Naive B cell (primary cell): ENCODE results near the gene C1QTNF12. TPM values are rescaled to one million over a fixed set of nuclear protein-coding genes. Genes with fewer than 3 reads are reported as not detected.
A peak's percentile ranks its signal among the peaks of the same experiment; 100 is the strongest.

Source experiments
- ATAC-seq, 2 donors: fragments of 150-1000 bp; cut with Tn5 transposase; 2 replicates each; pipeline ENCODE4 v1.10.0; 2021; ENCODE audit warnings: low read depth in 2 of 2, mild to moderate bottlenecking in 2 of 2, moderate library complexity in 2 of 2
- DNase-seq: peaks from one replicate; pipeline ENCODE4 v3.0.0; 2022
- H3K27ac Mint-ChIP-seq, 6 donors: one replicate each; pipeline ENCODE4 v1.8.0; 2020 to 2022; ENCODE audit warnings: mild to moderate bottlenecking in 6 of 6, mixed read lengths in 6 of 6, moderate library complexity in 5 of 6, inconsistent platforms in 2 of 6
- H3K27me3 Mint-ChIP-seq, 3 donors: one replicate each; pipeline ENCODE4 v1.8.0; 2021 to 2022; ENCODE audit warnings: mixed read lengths in 3 of 3, mild to moderate bottlenecking in 1 of 3
- H3K36me3 Mint-ChIP-seq, 2 donors: one replicate each; pipeline ENCODE4 v1.8.0; 2020 to 2022; ENCODE audit warnings: mixed read lengths in 2 of 2, inconsistent platforms in 1 of 2, mild to moderate bottlenecking in 1 of 2
- H3K4me1 Mint-ChIP-seq, 3 donors: one replicate each; pipeline ENCODE4 v1.8.0; 2020 to 2022; ENCODE audit warnings: mixed read lengths in 3 of 3, inconsistent platforms in 1 of 3, mild to moderate bottlenecking in 1 of 3, moderate library complexity in 1 of 3
- H3K4me3 Mint-ChIP-seq, 8 donors: one replicate each; pipeline ENCODE4 v1.8.0; 2020 to 2022; ENCODE audit warnings: mild to moderate bottlenecking in 8 of 8, mixed read lengths in 8 of 8, moderate library complexity in 8 of 8, inconsistent platforms in 2 of 8
- H3K9me3 Mint-ChIP-seq, 7 donors: one replicate each; pipeline ENCODE4 v1.8.0; 2020 to 2022; ENCODE audit warnings: mixed read lengths in 7 of 7, mild to moderate bottlenecking in 5 of 7, inconsistent platforms in 2 of 7, moderate library complexity in 1 of 7
- polyA plus RNA-seq, 6 donors: library from polyadenylated mRNA; unstranded; fragments of 300-500 nt; fragmentation: Illumina TruSeq; gene quantifications; one replicate each; pipeline ENCODE4 v1.2.3, GENCODE V29; 2021; ENCODE audit warnings: low read depth in 6 of 6

The C1QTNF12 gene
- polyA plus RNA-seq, 6 donors from 2014 or later = not detected

GRCh38 chr1:1260843-1261560 lies 14.5 kb upstream of the C1QTNF12 start:
- H3K27me3 Mint-ChIP-seq = no peaks in the 10 kb centered on the region
- peak overlapping the region in 5 of 8 donors; percentile 27 to 52 (median 35) for H3K4me3 Mint-ChIP-seq
- no peak for DNase-seq
- peaks cover 0 to 3% (median 0%) of the 10 kb centered on the region in 7 donors for H3K9me3 Mint-ChIP-seq
- ATAC-seq = no peak
- H3K27ac Mint-ChIP-seq = peak overlapping the region in 4 of 6 donors; percentile 71 to 90 (median 82)
- peaks cover 5 to 8% of the 10 kb centered on the region in 2 donors for H3K36me3 Mint-ChIP-seq
- H3K4me1 Mint-ChIP-seq = peaks cover 26 to 37% (median 32%) of the 10 kb centered on the region in 3 donors

GRCh38 chr1:1259951-1260600 lies 13.6 kb upstream of the C1QTNF12 start:
- Mint-ChIP-seq H3K36me3 (peaks cover 5 to 8% of the 10 kb centered on the region in 2 donors), H3K27me3 (no peaks in the 10 kb centered on the region), H3K4me3 (peak overlapping the region in 4 of 8 donors; percentile 27 to 76 (median 42)), H3K4me1 (peaks cover 22 to 32% (median 29%) of the 10 kb centered on the region in 3 donors), H3K27ac (peak overlapping the region; percentile 12 to 94 (median 74)), H3K9me3 (peaks cover 0 to 3% (median 0%) of the 10 kb centered on the region in 7 donors)
- ATAC-seq (peak; percentile 60 to 65), DNase-seq (no peak)

GRCh38 chr1:1259540-1259939 lies 13.0 kb upstream of the C1QTNF12 start:
- Mint-ChIP-seq H3K36me3 (peaks cover 5 to 8% of the 10 kb centered on the region in 2 donors), H3K27me3 (no peaks in the 10 kb centered on the region), H3K4me3 (no peak overlapping the region), H3K4me1 (peaks cover 19 to 29% (median 29%) of the 10 kb centered on the region in 3 donors), H3K9me3 (peaks cover 0 to 3% (median 0%) of the 10 kb centered on the region in 7 donors), H3K27ac (peak overlapping the region in 3 of 6 donors; percentile 31 to 80 (median 71))
- ATAC-seq (no peak), DNase-seq (no peak)

GRCh38 chr1:1259119-1259488 lies 12.6 kb upstream of the C1QTNF12 start:
- peaks cover 5 to 8% of the 10 kb centered on the region in 2 donors for H3K36me3 Mint-ChIP-seq
- H3K4me1 Mint-ChIP-seq = peaks cover 19 to 29% (median 29%) of the 10 kb centered on the region in 3 donors
- H3K9me3 Mint-ChIP-seq = peaks cover 0 to 3% (median 0%) of the 10 kb centered on the region in 7 donors
- H3K27me3 Mint-ChIP-seq = no peaks in the 10 kb centered on the region
- ATAC-seq (no peak), DNase-seq (no peak)
- H3K4me3 Mint-ChIP-seq = no peak overlapping the region
- H3K27ac Mint-ChIP-seq = peak overlapping the region in 2 of 6 donors; percentile 28 to 31

- Mint-ChIP-seq H3K4me3 (no peak overlapping the region), H3K9me3 (peaks cover 0 to 3% (median 0%) of the 10 kb centered on the region in 7 donors), H3K27me3 (no peaks in the 10 kb centered on the region), H3K4me1 (peaks cover 19 to 32% (median 22%) of the 10 kb centered on the region in 3 donors), H3K36me3 (peaks cover 5 to 18% of the 10 kb centered on the region in 2 donors), H3K27ac (peak overlapping the region in 1 of 6 donors; percentile 71)
- DNase-seq (no peak), ATAC-seq (no peak)
These were observed 10.7 kb upstream of the C1QTNF12 start for GRCh38 chr1:1256956-1257871.

GRCh38 chr1:1255611-1256010 lies 9.1 kb upstream of the C1QTNF12 start:
- Mint-ChIP-seq H3K36me3 (peaks cover under 1 to 18% of the 10 kb centered on the region in 2 donors), H3K4me3 (no peak overlapping the region), H3K27me3 (no peaks in the 10 kb centered on the region), H3K4me1 (peaks cover 22 to 30% (median 23%) of the 10 kb centered on the region in 3 donors), H3K27ac (peak overlapping the region in 1 of 6 donors; percentile 65), H3K9me3 (peaks cover 0 to 1% (median 0%) of the 10 kb centered on the region in 7 donors)
- ATAC-seq (no peak), DNase-seq (no peak)

GRCh38 chr1:1255078-1255477 lies 8.6 kb upstream of the C1QTNF12 start:
- Mint-ChIP-seq H3K4me1 (peaks cover 21 to 25% (median 24%) of the 10 kb centered on the region in 3 donors), H3K27ac (peak overlapping the region in 1 of 6 donors; percentile 28), H3K27me3 (no peaks in the 10 kb centered on the region), H3K4me3 (no peak overlapping the region), H3K9me3 (peaks cover 0 to 1% (median 0%) of the 10 kb centered on the region in 7 donors), H3K36me3 (peaks cover 0 to 18% of the 10 kb centered on the region in 2 donors)
- DNase-seq (no peak), ATAC-seq (no peak)

- Mint-ChIP-seq H3K4me1 (peaks cover 21 to 24% (median 21%) of the 10 kb centered on the region in 3 donors), H3K27me3 (no peaks in the 10 kb centered on the region), H3K9me3 (peaks cover 0 to 1% (median 0%) of the 10 kb centered on the region in 7 donors), H3K4me3 (no peak overlapping the region), H3K36me3 (peaks cover 0 to 13% of the 10 kb centered on the region in 2 donors), H3K27ac (no peak overlapping the region)
- ATAC-seq (no peak), DNase-seq (no peak)
These were observed 8.1 kb upstream of the C1QTNF12 start for GRCh38 chr1:1254667-1254998.

GRCh38 chr1:1253972-1254666 lies 7.6 kb upstream of the C1QTNF12 start:
- H3K9me3 Mint-ChIP-seq = peaks cover 0 to 1% (median 0%) of the 10 kb centered on the region in 7 donors
- peak overlapping the region in 1 of 8 donors; percentile 47 for H3K4me3 Mint-ChIP-seq
- no peak for ATAC-seq
- H3K27ac Mint-ChIP-seq = peak overlapping the region in 2 of 6 donors; percentile 7 to 48
- no peaks in the 10 kb centered on the region for H3K27me3 Mint-ChIP-seq
- DNase-seq = no peak
- peaks cover 17 to 24% (median 22%) of the 10 kb centered on the region in 3 donors for H3K4me1 Mint-ChIP-seq
- peaks cover 0 to 10% of the 10 kb centered on the region in 2 donors for H3K36me3 Mint-ChIP-seq

- DNase-seq (no peak), ATAC-seq (no peak)
- Mint-ChIP-seq H3K4me1 (peaks cover 12 to 23% (median 22%) of the 10 kb centered on the region in 3 donors), H3K27ac (peak overlapping the region in 4 of 6 donors; percentile 44 to 81 (median 54)), H3K36me3 (peaks cover 0 to 10% of the 10 kb centered on the region in 2 donors), H3K4me3 (no peak overlapping the region), H3K9me3 (peaks cover 0 to 1% (median 0%) of the 10 kb centered on the region in 7 donors), H3K27me3 (no peaks in the 10 kb centered on the region)
These were observed 6.8 kb upstream of the C1QTNF12 start for GRCh38 chr1:1253314-1253713.

- Mint-ChIP-seq H3K36me3 (peaks cover 0 to 10% of the 10 kb centered on the region in 2 donors), H3K27me3 (peaks cover 0 to 2% (median 0%) of the 10 kb centered on the region in 3 donors), H3K9me3 (no peaks in the 10 kb centered on the region), H3K27ac (peak overlapping the region; percentile 29 to 98 (median 96)), H3K4me1 (peaks cover 7 to 18% (median 16%) of the 10 kb centered on the region in 3 donors), H3K4me3 (peak overlapping the region in 7 of 8 donors; percentile 20 to 85 (median 58))
- peak; percentile 82 to 87 for ATAC-seq
- DNase-seq = peak; percentile 66
These were observed 4.3 kb upstream of the C1QTNF12 start for GRCh38 chr1:1250786-1251284.
